Activated CD4-positive, alpha-beta T cell treated with anti-CD3 and anti-CD28 coated beads for 48 hours (primary cell): ENCODE measurements around the gene H3-3A.
"Not testable (repeated sequence)": the region's sequence is repeated elsewhere in the genome, so short reads cannot be mapped to it uniquely, and the experiment has no call there.

ENCODE experiments used
- DNase-seq: peaks from one replicate; pipeline ENCODE4 v3.0.0-alpha.2; 2020

The H3-3A gene

GRCh38 chr1:226086776-226087175 is 24.3 kb downstream of the H3-3A start:
- no peak for DNase-seq

GRCh38 chr1:226091461-226091860 is 28.9 kb downstream of the H3-3A start:
- no peak for DNase-seq

GRCh38 chr1:226092048-226092820 is 29.7 kb downstream of the H3-3A start:
- not testable (repeated sequence) for DNase-seq

- DNase-seq: no peak
Measured at GRCh38 chr1:226092965-226093364, 30.4 kb downstream of the H3-3A start.

GRCh38 chr1:226093621-226094020 is 31.1 kb downstream of the H3-3A start:
- DNase-seq: no peak

- DNase-seq: no peak
Measured at GRCh38 chr1:226094451-226094850, 31.9 kb downstream of the H3-3A start.

GRCh38 chr1:226095286-226095685 is 32.8 kb downstream of the H3-3A start:
- no peak for DNase-seq

- DNase-seq: no peak
Measured at GRCh38 chr1:226097866-226098625, 35.5 kb downstream of the H3-3A start.

GRCh38 chr1:226098870-226099835 is 36.6 kb downstream of the H3-3A start:
- no peak for DNase-seq

GRCh38 chr1:226100436-226101391 is 38.2 kb downstream of the H3-3A start:
- peak; percentile 59 for DNase-seq

GRCh38 chr1:226104671-226105121 is 42.2 kb downstream of the H3-3A start:
- DNase-seq: no peak

GRCh38 chr1:226107471-226108460 is 45.2 kb downstream of the H3-3A start:
- DNase-seq: no peak

- no peak for DNase-seq
Measured at GRCh38 chr1:226108935-226109828, 46.7 kb downstream of the H3-3A start.

GRCh38 chr1:226109829-226110248 is 47.3 kb downstream of the H3-3A start:
- DNase-seq: peak; percentile 88

GRCh38 chr1:226110249-226111097 is 48.0 kb downstream of the H3-3A start:
- peak; percentile 72 for DNase-seq

GRCh38 chr1:226111098-226111882 is 48.8 kb downstream of the H3-3A start:
- no peak for DNase-seq

GRCh38 chr1:226111883-226112261 is 49.4 kb downstream of the H3-3A start:
- no peak for DNase-seq

- no peak for DNase-seq
Measured at GRCh38 chr1:226112626-226113025, 50.1 kb downstream of the H3-3A start.
